ENCODE measurements around the gene EEPD1. TPM values are rescaled to one million over a fixed set of nuclear protein-coding genes. Genes with fewer than 3 reads are reported as not detected.
"Not testable (repeated sequence)": the region's sequence is repeated elsewhere in the genome, so short reads cannot be mapped to it uniquely, and the experiment has no call there.

Gene EEPD1
- total RNA-seq, 1 donor, result 9.0 TPM

GRCh38 chr7:36315309-36315944, 162.4 kb downstream of the EEPD1 start:
- Histone ChIP-seq H3K27me3 (ENCODE audit: insufficient read depth, low read length) (peaks cover 5% of the 10 kb centered on the region), H4K20me1 (ENCODE audit: insufficient read depth, low read length) (no peaks in the 10 kb centered on the region), H3K9me3 (ENCODE audit: low read depth, low read length) (no peaks in the 10 kb centered on the region), H3K4me1 (ENCODE audit: insufficient read depth, low read length) (no peaks in the 10 kb centered on the region), H3K79me2 (ENCODE audit: insufficient read depth, low read length) (no peaks in the 10 kb centered on the region), H2AFZ (ENCODE audit: low read length) (no peak overlapping the region), H3K27ac (ENCODE audit: low read depth, low read length) (no peak overlapping the region), H3K4me3 (ENCODE audit: insufficient read depth, low read length) (no peak overlapping the region), H3K4me2 (ENCODE audit: insufficient read depth, low read length) (no peak overlapping the region), H3K36me3 (ENCODE audit: insufficient read depth, low read length) (no peaks in the 10 kb centered on the region)
- TF ChIP-seq, protein P1, sequence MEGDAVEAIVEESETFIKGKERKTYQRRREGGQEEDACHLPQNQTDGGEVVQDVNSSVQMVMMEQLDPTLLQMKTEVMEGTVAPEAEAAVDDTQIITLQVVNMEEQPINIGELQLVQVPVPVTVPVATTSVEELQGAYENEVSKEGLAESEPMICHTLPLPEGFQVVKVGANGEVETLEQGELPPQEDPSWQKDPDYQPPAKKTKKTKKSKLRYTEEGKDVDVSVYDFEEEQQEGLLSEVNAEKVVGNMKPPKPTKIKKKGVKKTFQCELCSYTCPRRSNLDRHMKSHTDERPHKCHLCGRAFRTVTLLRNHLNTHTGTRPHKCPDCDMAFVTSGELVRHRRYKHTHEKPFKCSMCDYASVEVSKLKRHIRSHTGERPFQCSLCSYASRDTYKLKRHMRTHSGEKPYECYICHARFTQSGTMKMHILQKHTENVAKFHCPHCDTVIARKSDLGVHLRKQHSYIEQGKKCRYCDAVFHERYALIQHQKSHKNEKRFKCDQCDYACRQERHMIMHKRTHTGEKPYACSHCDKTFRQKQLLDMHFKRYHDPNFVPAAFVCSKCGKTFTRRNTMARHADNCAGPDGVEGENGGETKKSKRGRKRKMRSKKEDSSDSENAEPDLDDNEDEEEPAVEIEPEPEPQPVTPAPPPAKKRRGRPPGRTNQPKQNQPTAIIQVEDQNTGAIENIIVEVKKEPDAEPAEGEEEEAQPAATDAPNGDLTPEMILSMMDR (IDR thresholded peaks at IDR 0.05; ENCODE audit: extremely low read depth, low read depth, low read length), result no peak
- peak; percentile 73 for DNase-seq (ENCODE audit: insufficient read length, low spot score, missing footprints)

DNA sequence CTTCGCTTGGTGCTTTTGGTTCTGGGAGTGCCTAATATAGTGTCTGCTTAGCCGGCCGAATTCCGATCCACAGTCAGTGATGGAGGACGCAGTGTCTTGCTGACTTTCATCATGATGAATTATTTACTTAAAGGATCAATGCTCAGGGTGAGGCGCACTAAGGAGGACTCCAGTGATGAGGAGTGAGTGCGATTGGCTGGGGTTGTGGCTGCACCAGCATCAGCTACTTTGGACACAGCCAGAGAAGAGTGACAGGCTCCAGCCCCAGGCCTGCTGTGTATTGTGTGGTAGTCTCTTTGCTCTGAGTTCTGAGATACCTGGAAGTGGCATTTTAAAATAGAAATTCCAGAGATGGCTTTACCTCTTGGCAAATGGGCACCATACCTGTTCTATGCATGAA, 163.3 kb downstream of the EEPD1 start:
- Histone ChIP-seq H3K9me3 (ENCODE audit: low read depth, low read length) (no peaks in the 10 kb centered on the region), H3K27ac (ENCODE audit: low read depth, low read length) (no peak overlapping the region), H2AFZ (ENCODE audit: low read length) (no peak overlapping the region), H3K4me2 (ENCODE audit: insufficient read depth, low read length) (no peak overlapping the region), H3K79me2 (ENCODE audit: insufficient read depth, low read length) (no peaks in the 10 kb centered on the region), H3K36me3 (ENCODE audit: insufficient read depth, low read length) (no peaks in the 10 kb centered on the region), H4K20me1 (ENCODE audit: insufficient read depth, low read length) (no peaks in the 10 kb centered on the region), H3K27me3 (ENCODE audit: insufficient read depth, low read length) (peaks cover 5% of the 10 kb centered on the region), H3K4me3 (ENCODE audit: insufficient read depth, low read length) (no peak overlapping the region), H3K4me1 (ENCODE audit: insufficient read depth, low read length) (no peaks in the 10 kb centered on the region)
- DNase-seq (ENCODE audit: insufficient read length, low spot score, missing footprints), result peak; percentile 52
- TF ChIP-seq, protein P1 (IDR thresholded peaks at IDR 0.05; ENCODE audit: extremely low read depth, low read depth, low read length), result no peak

DNA sequence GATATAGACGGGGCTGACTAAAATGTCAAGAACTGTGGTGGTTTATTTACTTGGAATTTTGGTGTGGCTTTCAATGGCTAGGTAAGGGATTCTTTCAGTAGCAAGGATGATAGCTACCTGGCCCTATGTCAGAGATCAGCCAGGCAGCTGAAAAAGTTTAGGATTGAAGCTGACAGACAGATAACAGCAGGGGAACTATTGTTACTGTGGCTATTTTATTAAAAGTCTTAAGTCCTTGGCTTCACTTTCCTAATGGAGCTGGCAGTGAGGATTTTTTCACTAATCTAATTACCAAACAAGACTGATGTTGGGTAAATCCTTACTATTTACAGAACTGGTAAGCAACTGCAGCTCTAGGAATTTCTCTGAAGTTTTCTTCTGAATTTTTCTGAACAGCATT, 164.2 kb downstream of the EEPD1 start:
- Histone ChIP-seq H3K79me2 (ENCODE audit: insufficient read depth, low read length) (no peaks in the 10 kb centered on the region), H2AFZ (ENCODE audit: low read length) (no peak overlapping the region)

GRCh38 chr7:36318116-36318515, 165.1 kb downstream of the EEPD1 start:
- Histone ChIP-seq H3K4me1 (ENCODE audit: insufficient read depth, low read length) (no peaks in the 10 kb centered on the region), H2AFZ (ENCODE audit: low read length) (no peak overlapping the region), H3K36me3 (ENCODE audit: insufficient read depth, low read length) (no peaks in the 10 kb centered on the region), H3K79me2 (ENCODE audit: insufficient read depth, low read length) (no peaks in the 10 kb centered on the region), H3K27ac (ENCODE audit: low read depth, low read length) (no peak overlapping the region), H3K4me3 (ENCODE audit: insufficient read depth, low read length) (no peak overlapping the region), H3K27me3 (ENCODE audit: insufficient read depth, low read length) (peaks cover 5% of the 10 kb centered on the region), H3K4me2 (ENCODE audit: insufficient read depth, low read length) (no peak overlapping the region), H3K9me3 (ENCODE audit: low read depth, low read length) (no peaks in the 10 kb centered on the region), H4K20me1 (ENCODE audit: insufficient read depth, low read length) (no peaks in the 10 kb centered on the region)
- TF ChIP-seq, protein P1 (IDR thresholded peaks at IDR 0.05; ENCODE audit: extremely low read depth, low read depth, low read length), result no peak
- no peak for DNase-seq (ENCODE audit: insufficient read length, low spot score, missing footprints)

More for the DNA sequence above, 164.2 kb downstream of the EEPD1 start:
- Histone ChIP-seq H3K4me3 (ENCODE audit: insufficient read depth, low read length) (no peak overlapping the region), H3K27me3 (ENCODE audit: insufficient read depth, low read length) (peaks cover 5% of the 10 kb centered on the region), H3K9me3 (ENCODE audit: low read depth, low read length) (no peaks in the 10 kb centered on the region), H3K27ac (ENCODE audit: low read depth, low read length) (no peak overlapping the region), H3K36me3 (ENCODE audit: insufficient read depth, low read length) (no peaks in the 10 kb centered on the region), H3K4me2 (ENCODE audit: insufficient read depth, low read length) (no peak overlapping the region), H3K4me1 (ENCODE audit: insufficient read depth, low read length) (no peaks in the 10 kb centered on the region), H4K20me1 (ENCODE audit: insufficient read depth, low read length) (no peaks in the 10 kb centered on the region)
- TF ChIP-seq, protein P1 (IDR thresholded peaks at IDR 0.05; ENCODE audit: extremely low read depth, low read depth, low read length), result no peak
- DNase-seq (ENCODE audit: insufficient read length, low spot score, missing footprints), result no peak

DNA sequence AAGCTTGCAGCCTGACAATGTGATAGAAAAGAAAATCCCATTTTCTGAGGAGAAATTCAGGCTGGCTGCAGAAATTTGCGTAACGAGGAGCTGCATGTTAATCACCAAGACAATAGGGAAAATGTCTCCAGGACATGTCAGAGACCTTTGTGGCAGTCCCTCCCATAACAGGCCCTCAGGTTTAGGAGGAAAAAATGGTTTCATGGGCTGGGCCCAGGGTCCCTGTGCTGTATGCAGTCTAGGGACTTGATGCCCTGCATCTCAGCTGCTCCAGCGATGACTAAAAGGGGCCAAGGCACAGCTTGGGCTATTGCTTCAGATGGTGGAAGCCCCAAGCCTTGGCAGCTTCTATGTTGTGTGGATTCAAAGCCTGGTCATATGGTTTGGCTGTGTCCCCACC, 168.2 kb downstream of the EEPD1 start:
- H3K27me3 ChIP-seq (ENCODE audit: insufficient read depth, low read length); H3K4me3 ChIP-seq (ENCODE audit: insufficient read depth, low read length); H3K27ac ChIP-seq (ENCODE audit: low read depth, low read length); H3K9me3 ChIP-seq (ENCODE audit: low read depth, low read length); H3K4me2 ChIP-seq (ENCODE audit: insufficient read depth, low read length); DNase-seq (ENCODE audit: insufficient read length, low spot score, missing footprints); H3K79me2 ChIP-seq (ENCODE audit: insufficient read depth, low read length); H3K4me1 ChIP-seq (ENCODE audit: insufficient read depth, low read length); H4K20me1 ChIP-seq (ENCODE audit: insufficient read depth, low read length); H3K36me3 ChIP-seq (ENCODE audit: insufficient read depth, low read length); H2AFZ ChIP-seq (ENCODE audit: low read length): not testable (repeated sequence)
